Measurements from ENCODE around the gene ADCY2.

ADCY2 gene

DNA sequence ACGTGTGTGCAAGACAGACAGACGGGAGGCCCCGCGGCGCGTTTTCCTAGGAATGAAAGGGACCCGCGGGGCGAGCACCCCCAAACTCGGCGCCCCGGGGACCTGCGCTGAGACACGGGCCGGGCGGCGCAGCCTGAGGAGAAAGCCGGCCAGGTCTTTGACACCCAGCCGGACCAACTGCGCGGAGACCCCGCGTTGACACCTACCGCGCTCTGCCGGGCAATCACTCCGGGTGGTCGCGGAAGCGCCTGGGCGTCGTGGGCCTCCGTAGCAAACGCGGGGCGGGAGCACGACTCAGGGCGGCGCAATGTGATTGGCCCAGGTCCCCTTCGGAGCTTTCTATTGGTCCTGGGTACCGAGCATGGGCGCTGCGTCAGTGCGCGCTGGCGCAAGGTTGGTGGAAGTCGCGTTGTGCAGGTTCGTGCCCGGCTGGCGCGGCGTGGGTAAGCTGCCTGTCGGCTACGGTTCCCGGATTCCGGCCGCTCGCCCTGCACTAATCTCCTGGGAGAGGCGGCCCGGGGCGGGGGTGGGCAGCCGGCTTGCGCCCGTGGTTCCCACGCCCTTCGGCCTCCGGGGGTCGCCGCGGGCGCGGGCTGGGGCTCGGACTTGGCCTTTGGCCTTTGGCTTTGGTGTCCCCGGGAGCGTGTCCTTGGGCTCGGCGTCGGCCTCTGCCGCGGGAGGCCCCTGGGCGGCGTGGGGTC lies 473.0 kb downstream of the ADCY2 start, which contains the start of the genes FASTKD3 and MTRR:
FASTKD3 (minus strand) TSS at position 259 of the 701 bp plus-strand sequence. CDS start 948 bp downstream, outside the sequence.
MTRR (plus strand) TSS at position 376 of the 701 bp plus-strand sequence. CDS start 1,647 bp downstream, outside the sequence.
- DNase-seq (ENCODE audit: low read depth in 2 of 2), result peak; percentile 77 to 85

- DNase-seq (ENCODE audit: low read depth in 2 of 2), result no peak
These were observed 473.7 kb downstream of the ADCY2 start for GRCh38 chr5:7869474-7870136.

DNA sequence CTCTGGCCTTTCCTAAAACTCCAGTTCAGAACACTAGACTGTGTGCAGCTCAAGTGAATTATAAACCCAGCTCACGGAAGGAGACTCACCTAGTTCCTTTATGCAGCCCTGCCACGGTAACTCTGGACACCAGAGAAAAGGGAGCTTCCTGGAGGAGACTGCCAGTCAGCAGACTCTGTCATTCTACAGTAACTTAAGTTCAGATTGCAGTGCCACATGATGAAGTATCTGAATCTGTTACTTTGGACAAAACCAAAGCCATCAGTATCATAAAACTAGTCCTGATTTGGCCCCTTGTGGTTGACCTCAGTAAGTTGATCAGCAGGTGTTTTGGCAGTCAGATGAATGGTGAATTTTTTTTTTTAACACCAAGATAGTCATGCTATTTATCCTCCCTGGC lies 475.7 kb downstream of the ADCY2 start:
- no peak for DNase-seq (ENCODE audit: low read depth in 2 of 2)

GRCh38 chr5:7872517-7873130 lies 476.7 kb downstream of the ADCY2 start:
- DNase-seq (ENCODE audit: low read depth in 2 of 2), result no peak

DNA sequence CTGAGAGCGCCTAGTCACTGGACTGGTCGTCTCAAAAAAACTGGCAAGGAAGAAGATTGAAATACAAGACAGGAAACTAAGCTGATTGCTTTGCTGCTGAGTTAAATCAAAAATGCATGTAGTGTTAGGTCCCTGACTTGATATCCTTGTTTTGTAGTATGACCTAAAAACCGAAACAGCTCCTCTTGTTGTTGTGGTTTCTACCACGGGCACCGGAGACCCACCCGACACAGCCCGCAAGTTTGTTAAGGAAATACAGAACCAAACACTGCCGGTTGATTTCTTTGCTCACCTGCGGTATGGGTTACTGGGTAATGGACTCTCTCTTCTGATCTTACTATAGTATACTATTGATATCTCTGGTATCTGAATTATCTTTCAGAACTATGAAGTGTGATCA lies 477.3 kb downstream of the ADCY2 start:
- DNase-seq (ENCODE audit: low read depth in 2 of 2), result no peak

- no peak for DNase-seq (ENCODE audit: low read depth in 2 of 2)
These were observed 478.7 kb downstream of the ADCY2 start for GRCh38 chr5:7874639-7875038.

GRCh38 chr5:7875151-7875550 lies 479.2 kb downstream of the ADCY2 start:
- DNase-seq (ENCODE audit: low read depth in 2 of 2), result no peak

GRCh38 chr5:7876867-7877266 lies 480.9 kb downstream of the ADCY2 start:
- no peak for DNase-seq (ENCODE audit: low read depth in 2 of 2)

DNA sequence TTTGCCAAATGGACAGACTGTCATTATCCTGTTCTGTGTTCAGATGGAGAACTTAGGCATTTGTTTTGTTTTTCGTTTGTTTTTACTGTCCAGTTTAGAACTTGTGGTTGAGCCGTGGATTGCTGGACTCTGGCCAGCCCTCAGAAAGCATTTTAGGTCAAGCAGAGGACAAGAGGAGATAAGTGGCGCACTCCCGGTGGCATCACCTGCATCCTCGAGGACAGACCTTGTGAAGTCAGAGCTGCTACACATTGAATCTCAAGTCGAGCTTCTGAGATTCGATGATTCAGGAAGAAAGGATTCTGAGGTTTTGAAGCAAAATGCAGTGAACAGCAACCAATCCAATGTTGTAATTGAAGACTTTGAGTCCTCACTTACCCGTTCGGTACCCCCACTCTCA lies 481.9 kb downstream of the ADCY2 start:
- DNase-seq (ENCODE audit: low read depth in 2 of 2), result no peak

GRCh38 chr5:7878381-7878873 lies 482.5 kb downstream of the ADCY2 start:
- no peak for DNase-seq (ENCODE audit: low read depth in 2 of 2)
